Left lung (tissue), 10 donors: Measurements from ENCODE around the gene USP30. TPM values are rescaled to one million over a fixed set of nuclear protein-coding genes. Genes with fewer than 3 reads are reported as not detected.
A peak's percentile ranks its signal among the peaks of the same experiment; 100 is the strongest.

Experiments used
- ATAC-seq: fragments of 200-7000 bp; cut with Tn5 transposase; one replicate; pipeline ENCODE4 v1.9.1; 2020; ENCODE audit warnings: moderate library complexity
- DNase-seq, 4 donors: peaks; one replicate each; pipeline ENCODE4 v3.0.0-alpha.2; 2013 to 2020
- H3K27ac ChIP-seq, 2 donors: fragments of 200-600 bp; sonication (generic) in 1 of 2; one replicate each; pipeline versions ENCODE4 v1.5.0 to v1.8.0; 2020 to 2021
- H3K27me3 ChIP-seq, 2 donors: fragments of 200-600 bp; sonication (generic) in 1 of 2; one replicate each; pipeline versions ENCODE4 v1.5.0 to v1.8.0; 2020 to 2021
- H3K36me3 ChIP-seq, 2 donors: fragments of 200-600 bp; sonication (generic) in 1 of 2; one replicate each; pipeline versions ENCODE4 v1.5.0 to v1.8.0; 2020 to 2021
- H3K4me1 ChIP-seq, 2 donors: fragments of 200-600 bp; one replicate each; pipeline ENCODE4 v1.8.0; 2021
- H3K4me3 ChIP-seq, 2 donors: fragments of 200-600 bp; sonication (generic) in 1 of 2; one replicate each; pipeline versions ENCODE4 v1.5.0 to v1.8.0; 2020 to 2021; ENCODE audit warnings: mild to moderate bottlenecking in 1 of 2
- H3K9me3 ChIP-seq, 2 donors: fragments of 200-600 bp; sonication (generic) in 1 of 2; one replicate each; pipeline versions ENCODE4 v1.5.0 to v1.8.0; 2020 to 2021
- CTCF ChIP-seq, 2 donors: fragments of 200-600 bp; sonication (generic) in 1 of 2; IDR thresholded peaks; one replicate each; pipeline versions ENCODE4 v1.5.0 to v1.8.0; 2021; ENCODE audit warnings: antibody characterized with exemption in 2 of 2
- intact Hi-C, 2 donors: fragments of 100-400 bp; cut with DNase I; formaldehyde crosslinking; loops; one replicate each; pipeline versions ENCODE4 v1.11.2 to v1.14.2; 2022
- polyA plus RNA-seq, 6 donors: library from polyadenylated mRNA; unstranded; fragments of 120-200 nt; gene quantifications; one replicate each; pipeline ENCODE4 v1.2.1, GENCODE V29; 2013; ENCODE audit not compliant: insufficient read length in 6 of 6
- total RNA-seq, 2 donors: library from RNA; stranded (reverse); fragmentation: NEBNext Ultra II Directional; extraction: Animal tissue kit (Norgen Biotek cat#: 25700); gene quantifications; one replicate each; pipeline ENCODE4 v1.2.1, GENCODE V29; 2021
- donor health status: DM: no; HTN: yes; CAD: no.
- donor health status: DM: no; HTN: no; CAD: no.

USP30 gene
- total and polyA plus RNA-seq, 8 donors = 7.1 to 28.0 (median 24.3) TPM

DNA sequence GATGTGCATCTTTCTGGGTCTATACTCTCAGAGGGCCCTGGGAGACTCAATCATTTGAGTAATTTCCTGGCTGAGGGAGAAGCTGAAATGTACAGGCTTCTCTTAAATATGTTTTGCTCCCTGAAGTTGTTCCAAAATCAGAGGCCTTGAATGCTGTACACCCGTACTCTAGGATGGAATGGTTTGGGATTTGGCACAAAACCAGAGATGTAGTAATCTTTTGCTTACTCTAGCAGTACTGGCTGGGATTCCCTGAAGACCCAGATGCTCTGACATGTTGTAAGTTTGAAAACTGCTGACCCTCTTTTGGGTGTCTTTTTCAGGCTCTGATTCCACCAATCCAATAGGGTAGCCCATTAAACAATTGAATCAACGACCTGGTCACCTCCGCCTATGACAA, 74.4 kb downstream of the USP30 start:
- ATAC-seq = peak; percentile 36
- Histone ChIP-seq H3K36me3 (no peaks in the 10 kb centered on the region), H3K9me3 (no peaks in the 10 kb centered on the region), H3K4me3 (no peak overlapping the region), H3K27ac (no peak overlapping the region), H3K27me3 (no peaks in the 10 kb centered on the region), H3K4me1 (no peaks in the 10 kb centered on the region)
- no peak for TF ChIP-seq CTCF (IDR thresholded peaks at IDR 0.05)
- peak in 2 of 4 donors; percentile 56 to 76 for DNase-seq
- intact Hi-C loops = no loop called here

DNA sequence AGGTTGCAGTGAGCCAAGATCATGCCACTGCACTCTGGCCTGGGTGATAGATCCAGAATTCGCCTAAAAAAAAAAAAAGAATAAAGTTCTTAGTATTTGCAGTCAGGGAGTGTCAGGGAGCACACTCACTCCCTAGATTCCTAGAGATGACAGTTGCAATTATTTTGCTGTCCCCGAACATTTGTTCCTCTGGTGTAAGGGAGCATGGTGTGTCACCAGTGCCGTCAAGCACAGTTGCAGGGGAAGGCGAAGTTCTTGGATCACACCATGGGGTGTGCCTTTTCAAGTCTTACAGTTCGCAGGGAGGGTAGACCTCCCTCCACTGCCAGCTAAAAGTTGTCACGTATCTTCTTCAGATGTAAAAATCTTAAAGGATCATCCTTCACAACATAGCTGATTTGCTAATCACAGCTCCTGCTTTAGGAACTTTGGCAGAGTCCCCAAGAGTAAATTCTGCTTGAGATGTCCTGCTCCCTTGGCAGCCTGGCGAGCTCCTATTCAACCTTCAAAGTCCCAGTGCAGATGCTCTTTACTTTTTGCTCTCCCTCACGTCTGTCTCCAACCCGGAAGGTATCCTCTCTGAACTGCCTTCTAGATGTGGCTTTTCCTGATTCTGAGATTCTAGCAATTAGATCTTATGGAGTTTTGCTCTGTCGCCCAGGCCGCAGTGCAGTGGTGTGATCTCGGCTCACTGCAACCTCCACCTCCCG, 75.3 kb downstream of the USP30 start:
- H3K27me3 ChIP-seq = no peaks in the 10 kb centered on the region
- H3K9me3 ChIP-seq = no peaks in the 10 kb centered on the region
- no peak for TF ChIP-seq CTCF (IDR thresholded peaks at IDR 0.05)
- no peaks in the 10 kb centered on the region for H3K4me1 ChIP-seq
- DNase-seq (no peak), ATAC-seq (no peak)
- intact Hi-C loops = no loop called here
- H3K36me3 ChIP-seq = no peaks in the 10 kb centered on the region
- H3K4me3 ChIP-seq = no peak overlapping the region
- no peak overlapping the region for H3K27ac ChIP-seq

DNA sequence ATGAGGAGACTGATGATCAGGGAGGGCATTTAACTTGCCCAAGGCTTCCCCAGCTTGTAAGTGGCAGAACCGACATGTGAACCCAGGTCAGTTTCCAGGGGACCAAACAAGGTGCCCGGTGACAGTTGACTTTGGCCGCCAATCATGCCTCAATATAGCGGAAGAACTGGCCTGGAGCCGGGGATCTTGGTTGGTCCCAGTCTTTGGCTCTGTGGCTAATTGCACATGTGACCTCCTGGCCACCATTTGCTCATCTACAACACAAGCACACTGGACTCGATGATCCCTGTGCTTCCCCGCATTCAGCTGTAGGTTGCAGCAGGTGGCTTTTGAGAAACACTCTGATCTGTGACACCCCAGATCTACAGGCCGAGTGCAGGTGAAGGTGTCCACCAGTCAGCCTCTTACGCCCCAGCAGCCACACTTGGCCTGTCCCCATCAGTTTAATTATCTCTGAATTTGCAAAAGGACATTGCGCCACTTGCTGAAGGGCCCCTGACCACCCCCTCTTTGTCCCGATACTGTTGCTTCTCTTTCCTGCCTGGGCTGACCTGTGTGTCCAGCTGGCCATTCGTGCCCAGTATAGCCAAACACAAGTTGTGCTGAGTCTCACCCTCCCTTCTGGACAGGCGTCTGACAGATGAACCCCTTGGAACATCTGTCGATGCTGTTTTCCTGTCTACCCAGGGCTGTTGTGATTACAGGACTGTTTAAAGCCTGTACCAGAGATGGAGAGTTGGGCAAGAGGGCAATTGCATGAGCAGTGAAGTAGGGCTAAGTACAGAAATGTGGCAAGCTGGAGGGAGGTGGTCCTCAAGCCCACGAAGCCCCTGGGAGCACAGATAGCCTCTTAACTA, 78.1 kb downstream of the USP30 start:
- intact Hi-C loops = no loop called here
- Histone ChIP-seq H3K4me3 (no peak overlapping the region), H3K27me3 (no peaks in the 10 kb centered on the region), H3K4me1 (no peaks in the 10 kb centered on the region), H3K27ac (no peak overlapping the region), H3K36me3 (no peaks in the 10 kb centered on the region), H3K9me3 (no peaks in the 10 kb centered on the region)
- no peak for ATAC-seq
- no peak for TF ChIP-seq CTCF (IDR thresholded peaks at IDR 0.05)
- DNase-seq = no peak

- DNase-seq (no peak), ATAC-seq (peak; percentile 37)
- H3K4me3 ChIP-seq = no peak overlapping the region
- no peaks in the 10 kb centered on the region for H3K27me3 ChIP-seq
- intact Hi-C loops = no loop called here
- no peaks in the 10 kb centered on the region for H3K4me1 ChIP-seq
- H3K36me3 ChIP-seq = no peaks in the 10 kb centered on the region
- no peaks in the 10 kb centered on the region for H3K9me3 ChIP-seq
- no peak for TF ChIP-seq CTCF (IDR thresholded peaks at IDR 0.05)
- H3K27ac ChIP-seq = no peak overlapping the region
Observed at GRCh38 chr12:109131154-109132050, 79.0 kb downstream of the USP30 start.
